ENCODE measurements around the gene CMTM4.

DNA sequence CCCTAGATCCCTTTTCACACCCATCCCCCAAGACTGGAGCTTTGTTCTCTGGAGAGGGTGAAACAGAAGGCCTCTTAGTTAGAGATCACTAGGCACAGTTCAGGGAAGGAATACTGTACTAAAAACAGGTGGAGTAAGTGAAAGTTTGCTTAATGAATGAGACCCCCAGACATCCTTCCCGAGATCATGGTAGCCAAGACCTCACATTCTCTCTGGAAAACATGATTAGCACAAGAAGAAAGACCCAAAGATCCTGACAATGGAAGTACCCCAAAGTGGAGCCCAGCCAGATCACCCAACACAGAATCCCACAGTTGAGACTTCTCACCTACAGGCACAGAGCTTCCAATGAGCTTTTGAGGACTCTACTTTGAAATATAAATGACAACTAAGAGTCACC is 3.4 kb upstream of the CMTM4 start:
- TF ChIP-seq, protein P1, sequence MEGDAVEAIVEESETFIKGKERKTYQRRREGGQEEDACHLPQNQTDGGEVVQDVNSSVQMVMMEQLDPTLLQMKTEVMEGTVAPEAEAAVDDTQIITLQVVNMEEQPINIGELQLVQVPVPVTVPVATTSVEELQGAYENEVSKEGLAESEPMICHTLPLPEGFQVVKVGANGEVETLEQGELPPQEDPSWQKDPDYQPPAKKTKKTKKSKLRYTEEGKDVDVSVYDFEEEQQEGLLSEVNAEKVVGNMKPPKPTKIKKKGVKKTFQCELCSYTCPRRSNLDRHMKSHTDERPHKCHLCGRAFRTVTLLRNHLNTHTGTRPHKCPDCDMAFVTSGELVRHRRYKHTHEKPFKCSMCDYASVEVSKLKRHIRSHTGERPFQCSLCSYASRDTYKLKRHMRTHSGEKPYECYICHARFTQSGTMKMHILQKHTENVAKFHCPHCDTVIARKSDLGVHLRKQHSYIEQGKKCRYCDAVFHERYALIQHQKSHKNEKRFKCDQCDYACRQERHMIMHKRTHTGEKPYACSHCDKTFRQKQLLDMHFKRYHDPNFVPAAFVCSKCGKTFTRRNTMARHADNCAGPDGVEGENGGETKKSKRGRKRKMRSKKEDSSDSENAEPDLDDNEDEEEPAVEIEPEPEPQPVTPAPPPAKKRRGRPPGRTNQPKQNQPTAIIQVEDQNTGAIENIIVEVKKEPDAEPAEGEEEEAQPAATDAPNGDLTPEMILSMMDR (IDR thresholded peaks at IDR 0.05; ENCODE audit: borderline replicate concordance, extremely low read depth, low read length, poor library complexity, severe bottlenecking), result no peak
- no peak for TF ChIP-seq EZH2 (IDR thresholded peaks at IDR 0.05; ENCODE audit: borderline replicate concordance, low read depth, low read length, severe bottlenecking)

All from DND-41 (cell line).